ENCODE measurements around the gene NUBPL. TPM values are rescaled to one million over a fixed set of nuclear protein-coding genes. Genes with fewer than 3 reads are reported as not detected.

Gene NUBPL
- polyA plus RNA-seq, 1 of the 3 experiments (the other 2 are of a cell fraction): 4.0 TPM

GRCh38 chr14:31561155-31561846 is at the start of gene NUBPL (continued):
- TF ChIP-seq IRF3 (IDR thresholded peaks at IDR 0.05; ENCODE audit: low read depth, low read length) (no peak), EZH2phosphoT487 (IDR thresholded peaks at IDR 0.05; ENCODE audit: borderline replicate concordance, low read depth) (no peak), GATA2 (CRISPR knock-in tag; IDR thresholded peaks at IDR 0.05) (0 out of 2 replicates have a peak, but pooled peaks have one; percentile 15), SMC3 (IDR thresholded peaks at IDR 0.05; ENCODE audit: low read depth, low read length) (no peak), PBX3 (IDR thresholded peaks at IDR 0.05) (no peak), ELF1 (IDR thresholded peaks at IDR 0.05) (peak; percentile 84)
- TF ChIP-seq, protein P1, sequence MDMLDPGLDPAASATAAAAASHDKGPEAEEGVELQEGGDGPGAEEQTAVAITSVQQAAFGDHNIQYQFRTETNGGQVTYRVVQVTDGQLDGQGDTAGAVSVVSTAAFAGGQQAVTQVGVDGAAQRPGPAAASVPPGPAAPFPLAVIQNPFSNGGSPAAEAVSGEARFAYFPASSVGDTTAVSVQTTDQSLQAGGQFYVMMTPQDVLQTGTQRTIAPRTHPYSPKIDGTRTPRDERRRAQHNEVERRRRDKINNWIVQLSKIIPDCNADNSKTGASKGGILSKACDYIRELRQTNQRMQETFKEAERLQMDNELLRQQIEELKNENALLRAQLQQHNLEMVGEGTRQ (IDR thresholded peaks at IDR 0.05; ENCODE audit: borderline replicate concordance, low read depth, low read length): no peak

DNA sequence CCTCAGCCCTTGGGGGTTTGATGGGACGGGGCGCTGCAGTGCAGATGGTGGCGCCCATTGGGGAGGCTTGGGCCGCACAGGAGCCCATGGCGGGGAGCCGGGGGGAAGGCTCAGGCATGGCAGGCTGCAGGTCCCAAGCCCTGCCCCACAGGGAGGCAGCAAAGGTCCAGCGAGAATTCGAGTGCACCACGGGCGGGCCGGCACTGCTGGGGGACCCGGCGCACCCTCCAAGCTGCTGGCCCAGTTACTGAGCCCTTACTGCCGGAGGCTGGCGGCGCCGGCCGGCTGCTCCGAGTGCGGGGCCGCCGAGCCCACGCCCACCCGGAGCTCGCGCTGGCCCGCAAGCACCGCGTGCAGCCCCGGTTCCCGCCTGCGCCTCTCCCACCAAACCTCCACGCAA is 34.1 kb upstream of the NUBPL start:
- Histone ChIP-seq H3K79me2 (ENCODE audit: insufficient read depth) (no peaks in the 10 kb centered on the region), H3K27ac (ENCODE audit: low read depth in 2 of 2, low read length in 1 of 2) (no peak overlapping the region), H4K20me1 (ENCODE audit: insufficient read depth) (no peaks in the 10 kb centered on the region), H3K36me3 (replicated peaks in 1 of 2; ENCODE audit: control insufficient read depth in 1 of 2, insufficient read depth in 2 of 2, low read length in 1 of 2) (no peaks in the 10 kb centered on the region), H3K4me2 (no peak overlapping the region), H3K9me2 (no peaks in the 10 kb centered on the region), H3K9me3 (no peaks in the 10 kb centered on the region), H2AFZ (ENCODE audit: low read depth) (no peak overlapping the region), H3K9ac (no peak overlapping the region), H3K27me3 (ENCODE audit: insufficient read depth) (no peaks in the 10 kb centered on the region), H3K4me1 (ENCODE audit: control insufficient read depth in 1 of 2, insufficient read depth in 2 of 2, low read depth in 1 of 2, low read length in 1 of 2) (no peaks in the 10 kb centered on the region), H3F3A (replicated peaks; ENCODE audit: insufficient read depth) (no peaks in the 10 kb centered on the region), H3K4me3 (ENCODE audit: low read depth in 2 of 2, low read length in 1 of 2) (no peak overlapping the region)
- WGBS (ENCODE audit: low lambda C conversion rate): 100% methylated on average over 2 of the region's 33 CpGs
- TF ChIP-seq, protein P1 (IDR thresholded peaks at IDR 0.05; ENCODE audit: borderline replicate concordance, low read depth, low read length): no peak
- TF ChIP-seq MXI1 (IDR thresholded peaks at IDR 0.05; ENCODE audit: low read depth, low read length): no peak
- TF ChIP-seq MEF2A (IDR thresholded peaks at IDR 0.05; ENCODE audit: borderline replicate concordance, low read depth): no peak
- no peak for TF ChIP-seq NRF1 (IDR thresholded peaks at IDR 0.05; ENCODE audit: low read depth, low read length)
- no peak for TF ChIP-seq YY1 (IDR thresholded peaks at IDR 0.05; ENCODE audit: low read depth)
- TF ChIP-seq GATA2 (CRISPR knock-in tag; IDR thresholded peaks at IDR 0.05): no peak
- TF ChIP-seq, protein P2, sequence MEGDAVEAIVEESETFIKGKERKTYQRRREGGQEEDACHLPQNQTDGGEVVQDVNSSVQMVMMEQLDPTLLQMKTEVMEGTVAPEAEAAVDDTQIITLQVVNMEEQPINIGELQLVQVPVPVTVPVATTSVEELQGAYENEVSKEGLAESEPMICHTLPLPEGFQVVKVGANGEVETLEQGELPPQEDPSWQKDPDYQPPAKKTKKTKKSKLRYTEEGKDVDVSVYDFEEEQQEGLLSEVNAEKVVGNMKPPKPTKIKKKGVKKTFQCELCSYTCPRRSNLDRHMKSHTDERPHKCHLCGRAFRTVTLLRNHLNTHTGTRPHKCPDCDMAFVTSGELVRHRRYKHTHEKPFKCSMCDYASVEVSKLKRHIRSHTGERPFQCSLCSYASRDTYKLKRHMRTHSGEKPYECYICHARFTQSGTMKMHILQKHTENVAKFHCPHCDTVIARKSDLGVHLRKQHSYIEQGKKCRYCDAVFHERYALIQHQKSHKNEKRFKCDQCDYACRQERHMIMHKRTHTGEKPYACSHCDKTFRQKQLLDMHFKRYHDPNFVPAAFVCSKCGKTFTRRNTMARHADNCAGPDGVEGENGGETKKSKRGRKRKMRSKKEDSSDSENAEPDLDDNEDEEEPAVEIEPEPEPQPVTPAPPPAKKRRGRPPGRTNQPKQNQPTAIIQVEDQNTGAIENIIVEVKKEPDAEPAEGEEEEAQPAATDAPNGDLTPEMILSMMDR (IDR thresholded peaks at IDR 0.05): no peak
- no peak for TF ChIP-seq SIN3A (IDR thresholded peaks at IDR 0.05; ENCODE audit: borderline replicate concordance, low read depth, low read length)
- no peak for TF ChIP-seq RCOR1 (IDR thresholded peaks at IDR 0.05; ENCODE audit: low read length)
- ChIA-PET CTCF (interaction anchor here (0.6 to 1.7 kb wide), 3 partner anchors 18 to 1128 kb away, joined by 3 to 4 read pairs (median 3); no protein-coding TSS in a partner anchor), POLR2A (no interaction called here)
- no peak for DNase-seq
